Measurements from ENCODE around the gene CYB561D1.
A peak's percentile ranks its signal among the peaks of the same experiment; 100 is the strongest.

CYB561D1 gene

GRCh38 chr1:109466125-109466451 is 27.8 kb upstream of the CYB561D1 start:
- no peaks in the 10 kb centered on the region for H3K4me1 ChIP-seq
- H3K9me3 ChIP-seq = 0 out of 2 replicates have a peak, but pooled peaks cover 3% of the 10 kb centered on the region
- DNase-seq = no peak
- peak overlapping the region; percentile 39 for H3K4me3 ChIP-seq (ENCODE audit: low read depth, low read length)
- H3K36me3 ChIP-seq = no peaks in the 10 kb centered on the region
- no peak for TF ChIP-seq CTCF (IDR thresholded peaks at IDR 0.05; ENCODE audit: low read depth, low read length)
- H3K27me3 ChIP-seq = peaks cover 88% of the 10 kb centered on the region

- Histone ChIP-seq H3K4me1 (no peaks in the 10 kb centered on the region), H3K9me3 (no peaks in the 10 kb centered on the region), H3K27me3 (peaks cover 89% of the 10 kb centered on the region), H3K4me3 (ENCODE audit: low read depth, low read length) (peak within 1 kb of the TSS; percentile 39), H3K36me3 (no peaks in the 10 kb centered on the region)
- peak; percentile 33 for DNase-seq
- no peak for TF ChIP-seq CTCF (IDR thresholded peaks at IDR 0.05; ENCODE audit: low read depth, low read length)
Measured at GRCh38 chr1:109466452-109467300, 27.2 kb upstream of the CYB561D1 start, which contains the start of gene SYPL2. SYPL2 (plus strand) TSS chr1:109466546; CDS start chr1:109466844, 298 bp downstream.

- H3K4me3 ChIP-seq (ENCODE audit: low read depth, low read length) = no peak overlapping the region
- no peak for TF ChIP-seq CTCF (IDR thresholded peaks at IDR 0.05; ENCODE audit: low read depth, low read length)
- peaks cover 89% of the 10 kb centered on the region for H3K27me3 ChIP-seq
- no peaks in the 10 kb centered on the region for H3K4me1 ChIP-seq
- no peak for DNase-seq
- H3K36me3 ChIP-seq = no peaks in the 10 kb centered on the region
- H3K9me3 ChIP-seq = no peaks in the 10 kb centered on the region
Measured at GRCh38 chr1:109467301-109467777, 26.6 kb upstream of the CYB561D1 start.

- Histone ChIP-seq H3K27me3 (peaks cover 89% of the 10 kb centered on the region), H3K4me1 (no peaks in the 10 kb centered on the region), H3K36me3 (no peaks in the 10 kb centered on the region), H3K9me3 (no peaks in the 10 kb centered on the region), H3K4me3 (ENCODE audit: low read depth, low read length) (no peak overlapping the region)
- DNase-seq = no peak
- no peak for TF ChIP-seq CTCF (IDR thresholded peaks at IDR 0.05; ENCODE audit: low read depth, low read length)
Measured at GRCh38 chr1:109468061-109468460, 25.8 kb upstream of the CYB561D1 start.

GRCh38 chr1:109468903-109469302 is 25.0 kb upstream of the CYB561D1 start:
- no peak for DNase-seq
- no peak overlapping the region for H3K4me3 ChIP-seq (ENCODE audit: low read depth, low read length)
- H3K9me3 ChIP-seq = no peaks in the 10 kb centered on the region
- H3K4me1 ChIP-seq = no peaks in the 10 kb centered on the region
- no peak for TF ChIP-seq CTCF (IDR thresholded peaks at IDR 0.05; ENCODE audit: low read depth, low read length)
- no peaks in the 10 kb centered on the region for H3K36me3 ChIP-seq
- H3K27me3 ChIP-seq = peaks cover 91% of the 10 kb centered on the region

GRCh38 chr1:109470245-109470644 is 23.6 kb upstream of the CYB561D1 start:
- H3K36me3 ChIP-seq = no peaks in the 10 kb centered on the region
- no peaks in the 10 kb centered on the region for H3K9me3 ChIP-seq
- H3K4me3 ChIP-seq (ENCODE audit: low read depth, low read length) = no peak overlapping the region
- H3K4me1 ChIP-seq = no peaks in the 10 kb centered on the region
- peaks cover 87% of the 10 kb centered on the region for H3K27me3 ChIP-seq
- TF ChIP-seq CTCF (IDR thresholded peaks at IDR 0.05; ENCODE audit: low read depth, low read length) = no peak
- no peak for DNase-seq
